GM13976 (cell line): ENCODE data around the gene C19orf53.
A peak's percentile ranks its signal among the peaks of the same experiment; 100 is the strongest.

Source experiments
- DNase-seq: peaks from one replicate; pipeline ENCODE4 v3.0.0; 2012; ENCODE audit warnings: low spot score
- CTCF ChIP-seq: IDR thresholded peaks from 2 replicates; pipeline ENCODE4 v1.5.1; 2012; ENCODE audit warnings: borderline replicate concordance, mild to moderate bottlenecking; ENCODE audit not compliant: insufficient read depth; ENCODE audit errors: extremely low read depth, missing control alignments, control extremely low read depth
- in situ Hi-C: fragments of 300-500 bp; cut with MboI; formaldehyde crosslinking; loops from one replicate; pipeline ENCODE4 v1.12.0; 2022; ENCODE audit warnings: low sequenced_read_pairs, mixed read lengths, inconsistent platforms; ENCODE audit not compliant: unreplicated experiment

Gene C19orf53

GRCh38 chr19:13762635-13763235, 11.5 kb upstream of the C19orf53 start:
- no peak for DNase-seq
- no peak for TF ChIP-seq CTCF
- in situ Hi-C loops, result no loop called here

GRCh38 chr19:13763265-13763664, 11.0 kb upstream of the C19orf53 start:
- no peak for TF ChIP-seq CTCF
- DNase-seq, result no peak
- in situ Hi-C loops, result no loop called here

GRCh38 chr19:13764101-13764807, 10.0 kb upstream of the C19orf53 start, which contains the start of gene MRI1:
TSS of gene MRI1 (plus strand) at chr19:13764522. CDS start at chr19:13764589, 67 bp downstream.
- in situ Hi-C loops, result no loop called here
- TF ChIP-seq CTCF, result no peak
- peak; percentile 94 for DNase-seq

- DNase-seq, result peak; percentile 58
- in situ Hi-C loops, result no loop called here
- TF ChIP-seq CTCF, result no peak
Observed at GRCh38 chr19:13764821-13765394, 9.3 kb upstream of the C19orf53 start.

GRCh38 chr19:13765395-13766094, 8.7 kb upstream of the C19orf53 start:
- in situ Hi-C loops, result no loop called here
- DNase-seq, result no peak
- no peak for TF ChIP-seq CTCF

GRCh38 chr19:13766095-13766481, 8.2 kb upstream of the C19orf53 start:
- TF ChIP-seq CTCF, result no peak
- in situ Hi-C loops, result no loop called here
- no peak for DNase-seq
